KMS-11 (cell line): ENCODE data around the gene TP53I11.

Experiments
- H2AFZ ChIP-seq: fragments of 200-600 bp; sonication (generic); 2 replicates; pipeline ENCODE4 v1.6.1; 2016; ENCODE audit warnings: antibody characterized with exemption, mixed run types, low read depth
- H3K27ac ChIP-seq: fragments of 200-600 bp; sonication (generic); 2 replicates; pipeline ENCODE4 v1.6.1; 2016; ENCODE audit warnings: mild to moderate bottlenecking, mixed run types
- H3K27me3 ChIP-seq: fragments of 200-600 bp; sonication (generic); 2 replicates; pipeline ENCODE4 v1.6.1; 2017; ENCODE audit warnings: mild to moderate bottlenecking, low read depth, mixed run types, moderate library complexity; ENCODE audit not compliant: insufficient read depth
- H3K36me3 ChIP-seq: fragments of 200-600 bp; sonication (generic); 2 replicates; pipeline ENCODE4 v1.6.1; 2017; ENCODE audit warnings: mild to moderate bottlenecking, mixed run types; ENCODE audit not compliant: insufficient read depth
- H3K4me1 ChIP-seq: fragments of 200-600 bp; sonication (generic); 2 replicates; pipeline ENCODE4 v1.6.1; 2016; ENCODE audit warnings: mild to moderate bottlenecking, low read depth, mixed run types; ENCODE audit not compliant: poor library complexity, severe bottlenecking
- H3K4me2 ChIP-seq: fragments of 200-600 bp; sonication (generic); 2 replicates; pipeline ENCODE4 v1.7.0; 2016; ENCODE audit warnings: mild to moderate bottlenecking, mixed run types
- H3K4me3 ChIP-seq: fragments of 200-600 bp; sonication (generic); IDR thresholded peaks from 2 replicates; pipeline ENCODE4 v1.6.1; 2017; ENCODE audit warnings: low read depth, low read length, mixed read lengths; ENCODE audit not compliant: insufficient read depth
- H3K79me2 ChIP-seq: fragments of 200-600 bp; sonication (generic); 2 replicates; pipeline ENCODE4 v1.6.1; 2016; ENCODE audit warnings: low read depth, mixed run types; ENCODE audit not compliant: insufficient read depth
- H3K9ac ChIP-seq: fragments of 200-600 bp; sonication (generic); 2 replicates; pipeline ENCODE4 v1.6.1; 2016; ENCODE audit warnings: mild to moderate bottlenecking, mixed run types
- H4K20me1 ChIP-seq: fragments of 200-600 bp; sonication (generic); 2 replicates; pipeline ENCODE4 v1.6.1; 2016; ENCODE audit warnings: mild to moderate bottlenecking, mixed run types; ENCODE audit not compliant: insufficient read depth
- CTCF ChIP-seq: fragments of 200-600 bp; sonication (generic); conservative IDR thresholded peaks from 2 replicates; pipeline ENCODE4 v1.6.1; 2017; ENCODE audit warnings: low read depth, mild to moderate bottlenecking, antibody characterized with exemption, low read length, moderate library complexity, mixed read lengths

TP53I11 gene

DNA sequence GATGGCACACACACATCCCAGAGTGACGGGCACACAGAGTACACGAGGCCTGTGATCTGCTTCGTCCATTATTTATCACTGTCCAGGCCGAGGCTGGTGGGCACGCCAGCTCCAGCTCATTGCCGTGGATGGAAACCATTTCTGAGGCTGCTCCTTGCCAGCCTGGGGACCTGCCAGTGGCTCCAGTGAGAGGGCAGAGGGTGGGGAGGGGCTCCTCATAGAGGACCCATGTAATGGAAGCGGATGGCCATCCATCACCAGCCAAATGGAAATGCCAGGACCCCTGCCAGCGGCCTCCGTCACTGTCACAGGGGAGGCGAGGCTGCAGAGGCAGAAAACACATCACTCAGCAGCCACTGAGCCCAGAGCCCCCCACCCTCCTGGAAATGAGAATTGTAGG, 35.7 kb downstream of the TP53I11 start:
- TF ChIP-seq CTCF, result no peak
- no peak overlapping the region for H3K4me2 ChIP-seq

GRCh38 chr11:44914105-44914504, 36.6 kb downstream of the TP53I11 start:
- Histone ChIP-seq H3K36me3 (no peaks in the 10 kb centered on the region), H3K4me1 (peaks cover 4% of the 10 kb centered on the region), H3K27ac (no peak overlapping the region), H3K9ac (no peak overlapping the region), H3K79me2 (no peaks in the 10 kb centered on the region), H3K27me3 (no peaks in the 10 kb centered on the region), H4K20me1 (no peaks in the 10 kb centered on the region), H3K4me3 (no peak overlapping the region), H3K4me2 (no peak overlapping the region), H2AFZ (no peak overlapping the region)
- no peak for TF ChIP-seq CTCF

More for the DNA sequence above, 35.7 kb downstream of the TP53I11 start:
- no peak overlapping the region for H3K4me3 ChIP-seq
- H3K9ac ChIP-seq, result no peak overlapping the region
- H3K36me3 ChIP-seq, result no peaks in the 10 kb centered on the region
- H3K27ac ChIP-seq, result no peak overlapping the region
- no peaks in the 10 kb centered on the region for H4K20me1 ChIP-seq
- no peaks in the 10 kb centered on the region for H3K27me3 ChIP-seq
- no peaks in the 10 kb centered on the region for H3K79me2 ChIP-seq
- H2AFZ ChIP-seq, result no peak overlapping the region
- H3K4me1 ChIP-seq, result peaks cover 4% of the 10 kb centered on the region

GRCh38 chr11:44913502-44913901, 37.2 kb downstream of the TP53I11 start:
- Histone ChIP-seq H3K27ac (no peak overlapping the region), H3K79me2 (no peaks in the 10 kb centered on the region), H3K9ac (no peak overlapping the region), H4K20me1 (no peaks in the 10 kb centered on the region), H3K4me1 (peaks cover 4% of the 10 kb centered on the region), H2AFZ (no peak overlapping the region), H3K4me3 (no peak overlapping the region), H3K27me3 (no peaks in the 10 kb centered on the region), H3K36me3 (no peaks in the 10 kb centered on the region), H3K4me2 (no peak overlapping the region)
- TF ChIP-seq CTCF, result no peak

DNA sequence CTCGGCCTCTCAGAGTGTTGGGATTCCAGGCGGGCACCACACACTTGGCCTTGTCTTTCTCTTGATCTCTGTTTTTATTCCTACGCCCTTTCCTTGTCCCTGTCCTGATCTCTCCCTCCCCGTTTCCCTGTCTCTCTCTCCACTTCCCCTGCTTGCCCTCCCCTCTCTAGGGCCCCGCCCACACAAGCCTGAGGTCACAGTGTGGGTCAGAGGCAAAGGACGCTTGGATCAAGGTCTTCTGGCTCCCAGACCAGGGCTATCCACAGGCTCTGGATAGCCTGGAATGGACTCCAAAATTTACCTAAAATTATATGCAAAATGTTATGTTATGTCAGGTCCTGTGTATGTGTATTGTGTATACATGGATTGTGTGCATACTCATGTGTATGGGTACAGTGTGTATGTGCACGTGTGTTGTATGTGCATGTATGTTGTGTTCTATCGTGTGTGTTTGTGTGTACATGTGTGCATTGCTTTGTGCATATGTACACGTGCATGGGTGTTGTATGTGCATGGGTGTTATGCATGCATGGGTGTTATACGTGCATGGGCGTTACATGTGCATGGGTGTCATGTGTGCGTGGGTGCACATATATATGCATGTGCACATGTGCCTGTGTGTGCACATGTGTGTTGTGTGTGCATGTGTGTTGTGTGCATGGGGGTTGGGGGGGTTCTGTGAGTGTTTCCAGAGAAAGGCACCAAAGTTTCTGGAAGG, 38.3 kb downstream of the TP53I11 start:
- Histone ChIP-seq H4K20me1 (no peaks in the 10 kb centered on the region), H3K27me3 (no peaks in the 10 kb centered on the region), H3K79me2 (no peaks in the 10 kb centered on the region), H3K4me3 (no peak overlapping the region), H3K9ac (no peak overlapping the region), H2AFZ (no peak overlapping the region), H3K4me2 (no peak overlapping the region), H3K36me3 (no peaks in the 10 kb centered on the region), H3K27ac (no peak overlapping the region), H3K4me1 (peaks cover 4% of the 10 kb centered on the region)
- no peak for TF ChIP-seq CTCF
